HEK293 (cell line): ENCODE results near the gene UHRF1.

Source experiments
- PBX3 ChIP-seq: sonication (generic); formaldehyde crosslinking; IDR thresholded peaks from 2 replicates; pipeline ENCODE4 v1.8.1; 2022; ENCODE audit warnings: mild to moderate bottlenecking, moderate library complexity, missing genetic modification reagents
- SALL2 ChIP-seq: fragments of 450-650 bp; formaldehyde crosslinking; IDR thresholded peaks from 2 replicates; pipeline ENCODE4 v1.5.0; 2017; ENCODE audit warnings: missing biosample characterization, mild to moderate bottlenecking, missing genetic modification characterization, borderline replicate concordance
- SCRT1 ChIP-seq: fragments of 450-650 bp; formaldehyde crosslinking; IDR thresholded peaks from 2 replicates; pipeline ENCODE4 v1.5.1; 2016; ENCODE audit warnings: missing biosample characterization, missing genetic modification characterization, borderline replicate concordance

- TF ChIP-seq SCRT1 (tag by site-specific recombination), result no peak
- TF ChIP-seq SALL2 (tag by site-specific recombination), result no peak
- TF ChIP-seq PBX3, result no peak
These were observed 68.2 kb downstream of the UHRF1 start for GRCh38 chr19:4977299-4978174.
